ENCODE measurements around the gene MTMR2. TPM values are rescaled to one million over a fixed set of nuclear protein-coding genes. Genes with fewer than 3 reads are reported as not detected.

Gene MTMR2
- 27.3 and 36.1 TPM in 2 replicates for total RNA-seq

DNA sequence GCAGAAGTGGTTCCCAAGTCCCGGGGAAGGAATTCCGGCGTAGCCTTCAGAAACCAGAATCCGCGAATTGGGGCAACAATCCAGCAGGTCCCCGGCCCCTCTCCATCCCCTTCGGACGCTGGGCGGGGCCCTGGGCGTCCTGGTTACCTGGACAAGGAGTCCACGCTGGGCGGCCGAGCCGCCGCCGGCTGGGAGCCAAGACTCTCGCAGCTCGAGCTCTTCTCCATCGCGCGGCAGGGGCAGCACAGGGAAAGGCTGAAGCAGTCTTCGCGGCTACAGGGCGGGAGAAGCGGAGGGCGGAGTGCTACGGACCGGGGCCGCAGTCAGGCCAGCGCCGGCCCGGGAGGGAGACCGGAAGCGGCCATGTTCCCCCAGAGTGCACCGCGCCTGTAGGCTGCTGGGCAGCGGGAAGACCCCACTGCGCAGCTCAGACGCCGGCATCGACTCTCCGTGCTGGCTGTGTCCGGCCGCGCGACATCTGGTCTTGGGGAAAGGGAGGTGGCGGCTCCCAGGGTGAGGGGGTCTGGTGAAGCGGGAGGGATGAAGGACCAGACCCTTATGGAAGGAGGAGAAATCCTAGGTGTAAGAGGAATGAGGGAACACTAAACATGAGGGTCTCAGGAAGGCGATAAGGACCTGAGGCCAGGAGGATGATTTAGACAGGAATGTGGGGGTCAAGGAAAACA is at the start of gene MTMR2:
Gene MTMR2 (minus strand): TSS at position 380 of the 686 bp plus-strand sequence. CDS start 153 bp downstream, at position 227.

DNA sequence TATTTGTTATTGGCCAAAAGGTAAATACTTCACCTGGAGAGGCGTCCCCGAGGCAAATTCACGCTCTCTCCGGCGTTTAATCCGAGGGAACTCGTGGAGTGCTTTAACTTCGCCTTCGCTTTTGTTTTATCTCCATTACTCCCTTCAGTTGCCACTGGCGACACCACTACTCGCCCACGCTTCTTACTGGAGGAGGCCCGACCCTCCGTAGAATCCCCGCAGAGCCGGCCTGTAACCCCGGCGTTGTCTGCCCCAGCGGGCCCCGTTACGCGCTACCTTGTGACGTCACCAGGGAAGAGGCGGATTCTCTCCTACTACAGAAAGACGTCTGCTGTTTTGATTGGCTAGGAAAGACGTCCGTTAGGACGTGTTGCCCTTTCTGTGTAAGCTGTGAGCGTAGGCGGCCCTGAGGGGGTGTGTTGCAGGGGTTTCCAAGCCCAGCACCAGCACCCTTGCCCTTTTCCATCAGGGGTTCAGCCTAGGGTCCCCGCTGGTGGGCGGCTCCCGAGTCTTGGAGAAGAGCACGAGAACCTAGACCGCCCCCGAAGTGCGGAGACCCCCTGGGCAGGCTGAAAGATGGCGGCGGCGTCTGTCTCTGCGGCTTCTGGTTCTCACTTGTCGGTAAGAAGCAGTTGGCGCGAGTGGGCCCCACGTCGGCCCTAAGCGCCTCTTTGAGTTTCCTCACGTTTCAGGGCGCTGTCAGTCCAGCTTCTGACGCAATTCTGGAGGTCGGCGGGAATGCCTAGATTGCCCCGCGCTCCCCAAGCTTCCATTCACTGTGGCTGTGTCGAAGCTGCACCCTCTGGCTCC is 133.6 kb downstream of the MTMR2 start, which contains the start of gene CEP57:
Gene CEP57 (plus strand): TSS at position 376 of the 810 bp plus-strand sequence. CDS start 201 bp downstream, at position 577.

DNA sequence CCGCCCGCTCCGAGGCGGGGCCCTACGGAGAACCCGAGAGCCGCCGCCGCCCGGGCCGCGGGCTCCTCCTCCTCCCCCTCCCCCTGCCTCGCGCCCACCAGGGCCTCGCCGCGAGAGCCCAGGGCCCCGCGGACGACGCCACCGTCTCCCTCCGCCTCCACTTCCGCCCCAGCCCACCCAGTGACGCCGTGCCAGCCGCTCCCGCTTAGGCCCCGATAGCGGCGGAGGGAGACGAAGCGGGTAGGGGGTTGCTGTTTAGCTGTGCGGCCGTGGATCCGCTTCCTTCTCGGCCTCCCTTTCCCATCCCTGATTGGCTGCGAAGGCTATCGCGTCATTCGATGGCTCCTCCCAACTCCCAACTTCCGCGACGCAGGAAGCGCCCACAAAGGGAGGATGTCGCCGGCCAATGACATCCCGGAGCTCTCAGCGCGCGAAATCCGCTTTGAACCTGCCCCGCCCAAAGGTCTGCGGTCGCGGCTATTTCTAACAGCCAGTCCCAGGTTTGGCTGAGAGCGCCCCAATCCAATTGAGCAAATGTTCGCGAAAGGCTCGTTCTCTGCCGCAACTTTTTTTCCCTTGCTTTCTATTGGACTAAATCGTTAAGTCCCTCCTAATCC is 134.3 kb downstream of the MTMR2 start, which contains the start of gene FAM76B:
Gene FAM76B (minus strand): TSS at position 277 of the 617 bp plus-strand sequence. CDS start 304 bp downstream, outside the sequence.

Other genes with a start within 250 kb of the MTMR2 start
- gene FAM76B, start 134.3 kb downstream of the MTMR2 start, total RNA-seq, result 19.1 and 25.2 TPM in 2 replicates
- gene CEP57, start 133.6 kb downstream of the MTMR2 start, total RNA-seq, result 49.5 and 81.7 TPM in 2 replicates

Measured in nasal cavity respiratory epithelium epithelial cell of viscerocranial mucosa (primary cell).